GM12874 (cell line): ENCODE data around the gene LMTK2.

Experiments
- TF ChIP-seq, protein P1 (sequence below): IDR thresholded peaks from 2 replicates; pipeline ENCODE4 v1.5.1; 2011; ENCODE audit warnings: low read depth, mild to moderate bottlenecking, control low read depth, low read length, moderate library complexity; ENCODE audit not compliant: insufficient read depth

LMTK2 gene

DNA sequence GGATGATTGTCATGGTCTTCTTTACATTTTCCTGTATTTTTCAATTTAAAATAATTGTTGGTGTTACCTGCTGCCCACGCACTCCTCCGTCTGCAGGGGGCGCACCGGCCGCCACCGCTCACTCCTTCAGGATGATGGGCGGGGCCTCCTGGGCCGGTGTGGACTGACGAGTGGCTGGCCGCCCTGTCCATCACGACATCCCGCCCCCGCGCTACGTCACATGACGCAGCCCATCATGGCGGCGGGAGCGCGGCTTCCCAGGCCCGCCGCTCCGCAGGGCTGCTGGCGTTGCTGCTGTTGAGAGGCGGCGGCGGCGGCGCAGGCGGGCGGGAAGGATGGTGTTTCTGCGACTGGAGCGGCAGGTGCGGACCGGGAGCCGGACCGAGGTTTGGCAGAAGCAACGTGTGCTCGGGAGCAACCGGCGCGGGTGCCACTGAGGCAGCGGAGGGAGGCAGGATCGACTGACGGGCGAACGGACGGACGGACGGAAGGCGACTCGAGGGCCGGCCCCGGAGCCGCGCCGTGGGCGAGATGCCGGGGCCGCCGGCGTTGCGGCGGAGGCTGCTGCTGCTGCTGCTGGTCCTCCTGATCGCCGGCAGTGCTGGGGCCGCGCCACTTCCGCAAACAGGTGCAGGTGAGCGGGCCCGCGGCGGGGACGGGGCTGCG is at the start of gene LMTK2:
Gene LMTK2 (plus strand): TSS at position 216 of the 666 bp plus-strand sequence. CDS start 316 bp downstream, at position 532.
- TF ChIP-seq, protein P1, sequence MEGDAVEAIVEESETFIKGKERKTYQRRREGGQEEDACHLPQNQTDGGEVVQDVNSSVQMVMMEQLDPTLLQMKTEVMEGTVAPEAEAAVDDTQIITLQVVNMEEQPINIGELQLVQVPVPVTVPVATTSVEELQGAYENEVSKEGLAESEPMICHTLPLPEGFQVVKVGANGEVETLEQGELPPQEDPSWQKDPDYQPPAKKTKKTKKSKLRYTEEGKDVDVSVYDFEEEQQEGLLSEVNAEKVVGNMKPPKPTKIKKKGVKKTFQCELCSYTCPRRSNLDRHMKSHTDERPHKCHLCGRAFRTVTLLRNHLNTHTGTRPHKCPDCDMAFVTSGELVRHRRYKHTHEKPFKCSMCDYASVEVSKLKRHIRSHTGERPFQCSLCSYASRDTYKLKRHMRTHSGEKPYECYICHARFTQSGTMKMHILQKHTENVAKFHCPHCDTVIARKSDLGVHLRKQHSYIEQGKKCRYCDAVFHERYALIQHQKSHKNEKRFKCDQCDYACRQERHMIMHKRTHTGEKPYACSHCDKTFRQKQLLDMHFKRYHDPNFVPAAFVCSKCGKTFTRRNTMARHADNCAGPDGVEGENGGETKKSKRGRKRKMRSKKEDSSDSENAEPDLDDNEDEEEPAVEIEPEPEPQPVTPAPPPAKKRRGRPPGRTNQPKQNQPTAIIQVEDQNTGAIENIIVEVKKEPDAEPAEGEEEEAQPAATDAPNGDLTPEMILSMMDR = peak; percentile 81

DNA sequence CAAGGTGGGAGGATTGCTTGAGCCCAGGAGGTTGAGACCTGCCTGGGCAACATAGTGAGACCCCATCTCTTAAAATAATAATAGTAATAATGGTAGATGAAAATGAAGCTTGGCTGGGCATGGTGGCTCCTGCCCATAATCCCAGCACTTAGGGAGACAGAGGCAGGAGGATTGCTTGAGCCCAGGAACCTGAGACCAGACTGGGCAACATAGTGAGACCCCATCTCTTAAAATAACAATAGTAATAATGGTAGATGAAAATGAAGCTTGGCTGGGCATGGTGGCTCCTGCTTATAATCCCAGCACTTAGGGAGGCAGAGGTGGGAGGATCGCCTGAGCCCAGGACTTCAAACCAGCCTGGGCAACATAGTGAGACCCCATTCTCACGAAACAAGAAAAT is 49.5 kb upstream of the LMTK2 start:
- TF ChIP-seq, protein P1 = no peak

DNA sequence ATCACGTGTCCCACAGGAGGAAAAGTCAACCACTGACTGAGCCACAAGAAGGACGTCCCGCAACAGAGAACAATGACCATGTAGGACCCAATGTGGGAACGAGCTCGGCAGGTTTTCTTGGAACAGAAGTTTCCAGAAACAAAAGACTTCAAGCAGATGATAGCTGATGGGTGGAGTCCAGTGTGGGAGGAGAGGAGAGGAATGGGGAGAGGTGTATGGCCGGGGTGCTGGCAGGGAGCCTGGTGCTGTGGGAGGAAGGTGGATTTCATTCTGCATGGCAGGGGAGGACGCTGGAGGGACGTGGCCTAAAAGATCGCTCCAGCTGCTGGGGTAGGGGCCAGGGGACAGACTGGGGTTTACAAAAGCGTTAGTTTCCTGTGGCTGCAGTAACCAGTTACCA is 48.5 kb upstream of the LMTK2 start:
- TF ChIP-seq, protein P1 = no peak

DNA sequence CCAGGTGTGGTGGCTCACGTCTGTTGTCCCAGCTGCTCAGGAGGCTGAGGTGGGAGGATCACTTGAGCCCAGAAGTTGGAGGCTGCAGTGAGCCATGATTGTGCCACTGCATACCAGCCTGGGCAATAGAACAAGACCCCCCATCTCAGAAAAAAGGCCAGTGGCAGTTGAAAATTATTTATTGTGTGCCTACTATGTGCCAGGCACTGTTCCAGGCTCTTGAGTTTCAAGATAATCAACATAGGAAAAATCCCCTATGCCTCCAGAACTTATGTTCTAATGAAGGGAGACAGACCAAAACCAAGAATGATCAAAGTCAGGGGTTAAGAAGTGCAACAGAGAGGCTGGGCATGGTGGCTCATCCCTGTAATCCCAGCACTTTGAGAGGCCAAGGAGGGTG is 42.4 kb upstream of the LMTK2 start:
- TF ChIP-seq, protein P1 = no peak

DNA sequence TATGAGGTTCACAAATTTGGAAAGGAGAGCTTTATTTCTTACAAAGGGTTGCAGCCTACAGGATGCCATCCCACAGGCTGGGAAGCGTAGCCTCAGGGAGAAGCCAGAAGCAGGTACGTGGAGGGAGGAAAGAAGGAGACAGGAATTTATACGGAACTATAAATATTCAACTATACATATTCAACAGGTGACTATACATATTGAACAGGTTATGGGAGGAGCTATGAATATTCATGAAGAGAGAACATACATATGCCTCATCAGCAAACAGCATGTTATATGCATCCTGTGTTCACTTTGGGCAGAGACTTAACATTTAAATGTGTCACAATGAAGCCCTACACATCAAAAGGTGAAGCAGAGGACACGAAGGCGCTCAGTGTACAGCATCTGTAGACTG is 40.5 kb upstream of the LMTK2 start:
- TF ChIP-seq, protein P1 = no peak

DNA sequence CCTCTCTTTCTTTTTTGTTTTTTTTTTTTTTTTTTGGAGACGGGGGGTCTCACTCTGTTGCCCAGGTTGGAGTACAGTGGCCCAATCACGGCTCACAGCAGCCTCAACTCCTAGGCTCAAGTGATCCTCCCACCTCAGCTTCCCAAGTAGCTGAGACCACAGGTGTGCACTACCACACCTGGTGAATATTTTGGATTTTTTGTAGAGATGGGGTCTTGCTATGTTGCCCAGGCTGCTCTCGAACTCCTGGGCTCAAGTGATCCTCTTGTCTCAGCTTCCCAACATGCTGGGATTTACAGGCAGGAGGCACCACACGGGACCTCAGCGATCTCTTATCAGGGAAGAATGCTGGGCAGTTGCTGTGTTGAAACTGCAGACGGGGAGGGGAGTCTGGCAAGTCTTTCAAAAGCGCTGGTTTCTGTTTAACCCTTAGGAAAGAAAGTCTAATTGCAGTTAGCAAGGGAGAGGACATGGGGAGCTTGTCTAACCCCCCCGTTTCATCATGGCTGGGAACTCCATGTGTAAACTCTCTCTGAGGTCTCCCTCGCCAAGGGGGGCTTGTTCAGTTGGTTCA is 39.6 kb upstream of the LMTK2 start:
- TF ChIP-seq, protein P1 = no peak

DNA sequence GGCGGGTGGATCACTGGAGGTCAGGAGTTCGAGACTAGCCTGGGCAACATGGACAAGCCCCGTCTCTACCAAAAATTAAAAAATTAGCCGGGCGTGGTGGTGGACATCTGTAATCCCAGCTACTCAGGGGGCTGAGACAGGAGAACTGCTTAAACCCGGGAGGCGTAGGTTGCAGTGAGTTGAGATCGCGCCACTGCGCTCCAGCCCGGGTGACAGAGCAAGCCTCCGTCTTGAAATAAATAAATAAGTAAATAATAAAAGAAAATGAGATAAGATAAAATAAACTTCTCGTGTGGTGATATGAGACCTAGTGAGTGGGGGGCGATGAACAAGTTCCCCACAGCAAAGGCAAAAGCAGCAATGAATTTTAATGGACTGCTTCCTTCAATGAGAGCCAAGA is 33.6 kb upstream of the LMTK2 start:
- TF ChIP-seq, protein P1 = no peak
